Activated B cell treated with CpG ODN at 0.5 μM for 24 hours (primary cell): ENCODE results near the gene HAGH. TPM values are rescaled to one million over a fixed set of nuclear protein-coding genes. Genes with fewer than 3 reads are reported as not detected.

Experiments
- ATAC-seq: fragments of 200-7000 bp; cut with Tn5 transposase; one replicate; pipeline ENCODE4 v1.10.0; 2021; ENCODE audit warnings: low read depth, mild to moderate bottlenecking, moderate library complexity
- CTCF ChIA-PET: fragments of 350-600 bp; sonication (Branson Sonifier 250); formaldehyde crosslinking; loops from one replicate; lab custom pipeline; 2021; ENCODE audit warnings: antibody characterized with exemption; lab: Charles Lee
- POLR2A ChIA-PET: fragments of 350-600 bp; sonication (Branson Sonifier 250); formaldehyde crosslinking; loops from one replicate; lab custom pipeline; 2021; ENCODE audit warnings: antibody characterized with exemption; lab: Charles Lee
- DNase-seq: peaks from one replicate; pipeline ENCODE4 v3.0.0; 2022
- H3K27ac Mint-ChIP-seq: one replicate; pipeline ENCODE4 v1.8.0; 2020; ENCODE audit warnings: mixed read lengths
- H3K27me3 Mint-ChIP-seq: one replicate; pipeline ENCODE4 v1.8.0; 2021; ENCODE audit warnings: mixed read lengths
- H3K36me3 Mint-ChIP-seq: one replicate; pipeline ENCODE4 v1.8.0; 2021; ENCODE audit warnings: low read depth, mixed read lengths
- H3K4me1 Mint-ChIP-seq: one replicate; pipeline ENCODE4 v1.8.0; 2021; ENCODE audit warnings: mixed read lengths
- H3K4me3 Mint-ChIP-seq: one replicate; pipeline ENCODE4 v1.8.0; 2020; ENCODE audit warnings: mild to moderate bottlenecking, mixed read lengths
- H3K9me3 Mint-ChIP-seq: one replicate; pipeline ENCODE4 v1.8.0; 2020; ENCODE audit warnings: mixed read lengths
- intact Hi-C: fragments of 100-400 bp; cut with micrococcal nuclease; formaldehyde crosslinking; loops from one replicate; pipeline ENCODE4 v1.15.1; 2024
- total RNA-seq: library from RNA; stranded (reverse); gene quantifications from 2 replicates; pipeline ENCODE4 v1.2.3, GENCODE V29; 2022
- TF ChIP-seq, protein P1 (sequence below): fragments of 200-600 bp; IDR thresholded peaks from one replicate; pipeline ENCODE4 v1.8.0; 2022; ENCODE audit warnings: antibody characterized with exemption, mild to moderate bottlenecking

HAGH gene
- total RNA-seq, 1 donor from 2014 or later = 19.5 TPM

GRCh38 chr16:1775846-1776671 is 50.6 kb downstream of the HAGH start:
- intact Hi-C loops = no loop called here
- Mint-ChIP-seq H3K4me1 (peaks cover 15% of the 10 kb centered on the region), H3K27me3 (no peaks in the 10 kb centered on the region), H3K27ac (no peak overlapping the region), H3K4me3 (no peak overlapping the region), H3K9me3 (no peaks in the 10 kb centered on the region), H3K36me3 (peaks cover 19% of the 10 kb centered on the region)
- TF ChIP-seq, protein P1, sequence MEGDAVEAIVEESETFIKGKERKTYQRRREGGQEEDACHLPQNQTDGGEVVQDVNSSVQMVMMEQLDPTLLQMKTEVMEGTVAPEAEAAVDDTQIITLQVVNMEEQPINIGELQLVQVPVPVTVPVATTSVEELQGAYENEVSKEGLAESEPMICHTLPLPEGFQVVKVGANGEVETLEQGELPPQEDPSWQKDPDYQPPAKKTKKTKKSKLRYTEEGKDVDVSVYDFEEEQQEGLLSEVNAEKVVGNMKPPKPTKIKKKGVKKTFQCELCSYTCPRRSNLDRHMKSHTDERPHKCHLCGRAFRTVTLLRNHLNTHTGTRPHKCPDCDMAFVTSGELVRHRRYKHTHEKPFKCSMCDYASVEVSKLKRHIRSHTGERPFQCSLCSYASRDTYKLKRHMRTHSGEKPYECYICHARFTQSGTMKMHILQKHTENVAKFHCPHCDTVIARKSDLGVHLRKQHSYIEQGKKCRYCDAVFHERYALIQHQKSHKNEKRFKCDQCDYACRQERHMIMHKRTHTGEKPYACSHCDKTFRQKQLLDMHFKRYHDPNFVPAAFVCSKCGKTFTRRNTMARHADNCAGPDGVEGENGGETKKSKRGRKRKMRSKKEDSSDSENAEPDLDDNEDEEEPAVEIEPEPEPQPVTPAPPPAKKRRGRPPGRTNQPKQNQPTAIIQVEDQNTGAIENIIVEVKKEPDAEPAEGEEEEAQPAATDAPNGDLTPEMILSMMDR = no peak
- DNase-seq (no peak), ATAC-seq (no peak)
- CTCF ChIA-PET = no interaction called here
- POLR2A ChIA-PET = no interaction called here

- DNase-seq (no peak), ATAC-seq (no peak)
- peaks cover 19% of the 10 kb centered on the region for H3K36me3 Mint-ChIP-seq
- TF ChIP-seq, protein P1 = no peak
- POLR2A ChIA-PET = interaction anchor here (5.6 kb wide), 1 partner anchor 8 kb away, joined by 88 read pairs; the partner anchor contains the start of genes NUBP2 and SPSB3
- H3K9me3 Mint-ChIP-seq = no peaks in the 10 kb centered on the region
- peak overlapping the region; percentile 28 for H3K4me3 Mint-ChIP-seq
- peaks cover 19% of the 10 kb centered on the region for H3K4me1 Mint-ChIP-seq
- H3K27me3 Mint-ChIP-seq = no peaks in the 10 kb centered on the region
- intact Hi-C loops = no loop called here
- CTCF ChIA-PET = no interaction called here
- no peak overlapping the region for H3K27ac Mint-ChIP-seq
These were observed 51.4 kb downstream of the HAGH start for GRCh38 chr16:1775006-1775845.

GRCh38 chr16:1774448-1774780 is 52.2 kb downstream of the HAGH start:
- TF ChIP-seq, protein P1 = no peak
- POLR2A ChIA-PET = interaction anchor here (1.1 to 5.6 kb wide), 2 partner anchors 8 to 67 kb away, joined by 6 to 88 read pairs; partner anchors contain the start of genes NUBP2 and SPSB3
- CTCF ChIA-PET = interaction anchor here (3.3 kb wide), 1 partner anchor 8 kb away, joined by 15 read pairs; the partner anchor contains the start of genes NUBP2 and SPSB3
- intact Hi-C loops = loop anchor here (5.0 kb wide), 1 partner anchor 432 kb away; no protein-coding TSS in a partner anchor
- Mint-ChIP-seq H3K4me1 (peaks cover 24% of the 10 kb centered on the region), H3K36me3 (peaks cover 21% of the 10 kb centered on the region), H3K27ac (no peak overlapping the region), H3K27me3 (no peaks in the 10 kb centered on the region), H3K9me3 (no peaks in the 10 kb centered on the region), H3K4me3 (peak overlapping the region; percentile 87)
- DNase-seq (no peak), ATAC-seq (no peak)

GRCh38 chr16:1773703-1774447 is 52.8 kb downstream of the HAGH start:
- intact Hi-C loops = loop anchor here (1.0 to 5.0 kb wide), 5 partner anchors 8 to 432 kb away; partner anchors contain the start of genes HAGH, MAPK8IP3, NUBP2 and SPSB3
- no peak for ATAC-seq
- no peak for DNase-seq
- Mint-ChIP-seq H3K4me3 (peak overlapping the region; percentile 87), H3K36me3 (peaks cover 24% of the 10 kb centered on the region), H3K9me3 (no peaks in the 10 kb centered on the region), H3K4me1 (peaks cover 24% of the 10 kb centered on the region), H3K27me3 (no peaks in the 10 kb centered on the region), H3K27ac (peak overlapping the region; percentile 56)
- POLR2A ChIA-PET = interaction anchor here (1.1 to 5.6 kb wide), 2 partner anchors 9 to 67 kb away, joined by 6 to 88 read pairs; partner anchors contain the start of genes NUBP2 and SPSB3
- TF ChIP-seq, protein P1 = no peak
- CTCF ChIA-PET = interaction anchor here (3.3 kb wide), 1 partner anchor 8 kb away, joined by 15 read pairs; the partner anchor contains the start of genes NUBP2 and SPSB3
